ENCODE data around the gene BRI3.

DNA sequence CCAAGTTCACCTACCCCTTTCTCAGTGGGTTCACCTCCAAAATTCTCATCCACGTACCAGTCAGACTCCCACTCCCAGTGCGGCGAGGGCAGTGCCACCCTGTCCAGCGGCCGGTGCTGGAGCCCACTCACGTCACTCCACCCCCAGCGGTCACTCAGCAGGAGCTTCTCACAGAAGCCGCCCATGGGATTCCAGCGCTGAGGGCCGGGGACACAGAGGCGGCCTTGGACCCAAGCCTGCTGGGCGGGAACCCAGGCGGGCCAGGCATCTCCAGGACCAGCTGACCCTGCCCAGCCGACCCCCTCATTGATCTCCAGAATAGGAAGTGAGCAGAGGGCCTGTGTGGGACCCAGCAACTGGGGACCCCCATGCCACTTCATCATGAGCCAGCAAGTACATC is 36.6 kb upstream of the BRI3 start:
- TF ChIP-seq POLR2AphosphoS5 (IDR thresholded peaks at IDR 0.05) (no peak), POLR2A (IDR thresholded peaks at IDR 0.05) (no peak)
- TF ChIP-seq, protein P1, sequence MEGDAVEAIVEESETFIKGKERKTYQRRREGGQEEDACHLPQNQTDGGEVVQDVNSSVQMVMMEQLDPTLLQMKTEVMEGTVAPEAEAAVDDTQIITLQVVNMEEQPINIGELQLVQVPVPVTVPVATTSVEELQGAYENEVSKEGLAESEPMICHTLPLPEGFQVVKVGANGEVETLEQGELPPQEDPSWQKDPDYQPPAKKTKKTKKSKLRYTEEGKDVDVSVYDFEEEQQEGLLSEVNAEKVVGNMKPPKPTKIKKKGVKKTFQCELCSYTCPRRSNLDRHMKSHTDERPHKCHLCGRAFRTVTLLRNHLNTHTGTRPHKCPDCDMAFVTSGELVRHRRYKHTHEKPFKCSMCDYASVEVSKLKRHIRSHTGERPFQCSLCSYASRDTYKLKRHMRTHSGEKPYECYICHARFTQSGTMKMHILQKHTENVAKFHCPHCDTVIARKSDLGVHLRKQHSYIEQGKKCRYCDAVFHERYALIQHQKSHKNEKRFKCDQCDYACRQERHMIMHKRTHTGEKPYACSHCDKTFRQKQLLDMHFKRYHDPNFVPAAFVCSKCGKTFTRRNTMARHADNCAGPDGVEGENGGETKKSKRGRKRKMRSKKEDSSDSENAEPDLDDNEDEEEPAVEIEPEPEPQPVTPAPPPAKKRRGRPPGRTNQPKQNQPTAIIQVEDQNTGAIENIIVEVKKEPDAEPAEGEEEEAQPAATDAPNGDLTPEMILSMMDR (IDR thresholded peaks at IDR 0.05), result no peak
